Retinal pigment epithelial cell (primary cell): ENCODE data around the gene CNNM3.

Source experiments
- DNase-seq: peaks from one replicate; pipeline ENCODE4 v3.0.0-alpha.2; 2010; ENCODE audit warnings: low read depth
- H3K4me3 ChIP-seq: 2 replicates; pipeline ENCODE4 v1.5.1; 2011; ENCODE audit warnings: mild to moderate bottlenecking, low read length, control low read depth, moderate library complexity
- TF ChIP-seq, protein P1 (sequence below): conservative IDR thresholded peaks from 2 replicates; pipeline ENCODE4 v1.5.1; 2011; ENCODE audit warnings: low read depth, low read length, control low read depth, inconsistent platforms

CNNM3 gene

GRCh38 chr2:96772903-96773671 is 43.0 kb upstream of the CNNM3 start:
- no peak overlapping the region for H3K4me3 ChIP-seq
- TF ChIP-seq, protein P1, sequence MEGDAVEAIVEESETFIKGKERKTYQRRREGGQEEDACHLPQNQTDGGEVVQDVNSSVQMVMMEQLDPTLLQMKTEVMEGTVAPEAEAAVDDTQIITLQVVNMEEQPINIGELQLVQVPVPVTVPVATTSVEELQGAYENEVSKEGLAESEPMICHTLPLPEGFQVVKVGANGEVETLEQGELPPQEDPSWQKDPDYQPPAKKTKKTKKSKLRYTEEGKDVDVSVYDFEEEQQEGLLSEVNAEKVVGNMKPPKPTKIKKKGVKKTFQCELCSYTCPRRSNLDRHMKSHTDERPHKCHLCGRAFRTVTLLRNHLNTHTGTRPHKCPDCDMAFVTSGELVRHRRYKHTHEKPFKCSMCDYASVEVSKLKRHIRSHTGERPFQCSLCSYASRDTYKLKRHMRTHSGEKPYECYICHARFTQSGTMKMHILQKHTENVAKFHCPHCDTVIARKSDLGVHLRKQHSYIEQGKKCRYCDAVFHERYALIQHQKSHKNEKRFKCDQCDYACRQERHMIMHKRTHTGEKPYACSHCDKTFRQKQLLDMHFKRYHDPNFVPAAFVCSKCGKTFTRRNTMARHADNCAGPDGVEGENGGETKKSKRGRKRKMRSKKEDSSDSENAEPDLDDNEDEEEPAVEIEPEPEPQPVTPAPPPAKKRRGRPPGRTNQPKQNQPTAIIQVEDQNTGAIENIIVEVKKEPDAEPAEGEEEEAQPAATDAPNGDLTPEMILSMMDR, result no peak
- no peak for DNase-seq

GRCh38 chr2:96773922-96774321 is 42.1 kb upstream of the CNNM3 start:
- TF ChIP-seq, protein P1, result no peak
- DNase-seq, result no peak
- no peak overlapping the region for H3K4me3 ChIP-seq

- DNase-seq, result no peak
- no peak overlapping the region for H3K4me3 ChIP-seq
- TF ChIP-seq, protein P1, result no peak
Measured at GRCh38 chr2:96775160-96775559, 40.9 kb upstream of the CNNM3 start.

DNA sequence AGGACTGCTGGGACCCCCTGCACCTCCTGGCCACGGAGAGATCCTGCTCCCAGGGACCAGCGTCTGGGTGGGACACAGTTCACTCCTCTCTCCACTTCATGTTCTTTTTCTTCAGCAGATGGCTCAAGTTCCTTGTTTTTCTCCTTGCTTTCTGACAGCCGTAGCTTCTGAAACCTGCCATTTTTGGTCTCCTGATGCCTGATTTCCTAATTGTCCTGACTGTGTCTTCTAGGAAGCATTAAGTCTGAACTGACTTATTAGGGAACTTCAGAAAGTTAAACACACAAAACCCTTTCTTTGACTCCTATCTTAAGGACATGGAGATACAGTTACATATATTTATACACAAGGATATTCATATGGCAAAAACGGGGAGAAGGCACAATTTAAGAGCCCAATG is 32.7 kb upstream of the CNNM3 start:
- no peak for DNase-seq
- no peak overlapping the region for H3K4me3 ChIP-seq
- TF ChIP-seq, protein P1, result no peak

DNA sequence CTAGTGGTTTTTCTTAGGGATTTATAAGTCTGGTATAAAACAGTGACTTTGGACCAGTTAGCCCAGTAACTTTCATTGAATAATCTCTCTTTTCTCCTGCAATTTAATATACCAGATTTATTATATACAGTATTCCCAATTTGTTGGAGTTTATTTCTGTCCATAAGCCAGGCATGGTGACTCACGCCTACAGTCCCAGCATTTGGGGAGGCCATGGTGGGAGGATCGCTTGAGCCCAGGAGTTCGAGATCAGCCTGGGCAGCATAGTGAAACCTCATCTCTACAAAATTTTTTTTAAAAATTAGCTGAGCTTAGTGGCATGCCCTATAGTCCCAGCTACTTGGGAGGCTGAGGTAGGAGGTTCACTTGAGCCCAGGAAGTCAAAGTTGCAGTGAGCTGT is 28.7 kb upstream of the CNNM3 start:
- no peak for DNase-seq
- H3K4me3 ChIP-seq, result no peak overlapping the region
- TF ChIP-seq, protein P1, result no peak

DNA sequence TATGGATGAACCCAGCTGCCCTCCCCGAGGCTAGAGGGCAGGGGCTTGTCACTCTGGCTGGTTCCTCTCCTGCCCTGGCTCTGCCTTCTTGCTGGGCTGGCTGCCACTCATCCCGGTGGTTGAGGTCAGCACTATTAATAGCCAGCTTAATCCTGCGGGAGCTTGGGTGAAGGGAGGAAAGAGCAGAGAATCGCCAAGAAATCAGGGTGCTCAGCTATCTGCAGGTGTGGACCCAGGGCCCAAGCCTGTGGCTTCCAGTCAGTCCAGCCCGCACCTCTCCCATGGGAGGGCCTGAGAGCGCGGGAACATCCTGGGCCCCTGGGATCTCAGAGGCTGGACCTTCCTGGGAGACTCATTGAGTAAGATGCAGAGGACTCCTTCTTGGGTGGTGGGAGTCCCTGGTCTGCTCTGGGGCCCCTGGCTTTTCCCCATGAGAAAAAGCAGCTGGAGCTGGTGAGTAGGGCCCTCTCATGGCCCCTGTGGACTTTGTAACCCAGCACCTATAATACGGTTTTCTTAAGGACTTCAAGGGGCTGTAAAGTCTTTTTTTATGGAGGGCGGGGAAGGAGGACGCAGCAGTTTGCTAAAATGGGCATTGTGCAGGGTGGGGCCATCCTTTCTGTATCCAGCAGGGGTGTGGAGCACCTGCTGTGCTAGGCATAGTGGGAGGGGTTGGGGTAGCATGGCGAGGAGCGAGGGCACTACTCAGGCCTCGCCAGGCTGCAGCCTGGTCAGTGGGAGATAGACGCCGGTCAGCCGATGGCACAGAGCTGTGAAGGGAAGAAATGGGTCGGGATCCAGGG is 27.4 kb upstream of the CNNM3 start:
- TF ChIP-seq, protein P1, result no peak

DNA sequence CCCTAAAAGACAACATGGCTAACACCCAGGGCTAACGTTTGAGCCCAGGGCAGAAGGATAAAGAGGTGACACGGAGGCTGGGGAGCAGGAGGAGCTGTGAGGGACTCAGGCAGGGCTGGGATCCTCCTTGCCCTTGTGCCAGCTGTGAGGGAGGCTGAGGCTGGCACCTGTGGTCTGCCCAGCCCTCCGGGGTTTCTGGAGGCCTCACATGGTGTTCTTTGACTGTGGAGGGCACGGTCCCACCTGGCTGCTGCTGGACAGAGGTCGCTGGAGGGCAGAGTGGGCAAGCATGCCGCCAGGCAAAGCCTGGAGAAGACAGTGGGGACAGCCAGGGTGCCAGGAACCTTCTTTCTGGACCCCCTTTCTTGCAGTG is 26.8 kb upstream of the CNNM3 start:
- no peak for DNase-seq
- H3K4me3 ChIP-seq, result no peak overlapping the region
- TF ChIP-seq, protein P1, result no peak

More for the DNA sequence above, 27.4 kb upstream of the CNNM3 start:
- DNase-seq, result peak; percentile 60
- no peak overlapping the region for H3K4me3 ChIP-seq
